Measurements from ENCODE around the gene CPSF6. TPM values are rescaled to one million over a fixed set of nuclear protein-coding genes. Genes with fewer than 3 reads are reported as not detected.

Gene CPSF6
- total RNA-seq, 1 experiment from 2014 or later, result 167 TPM

- H3K27me3 ChIP-seq (replicated peaks; ENCODE audit: insufficient read depth, low read depth, low read length, poor library complexity), result no peaks in the 10 kb centered on the region
- H3K27ac ChIP-seq (ENCODE audit: low read depth, low read length, poor library complexity, severe bottlenecking), result no peak overlapping the region
- H3K9me3 ChIP-seq (ENCODE audit: low read depth, low read length, poor library complexity, severe bottlenecking), result no peaks in the 10 kb centered on the region
- CTCF ChIA-PET, result no interaction called here
- no TSS peak for BruUV-seq (replicated peaks)
- POLR2A ChIA-PET (ENCODE audit: low non-redundant PET), result no interaction called here
- TF ChIP-seq EZH2 (IDR thresholded peaks at IDR 0.05; ENCODE audit: borderline replicate concordance, low read depth, low read length, poor library complexity, severe bottlenecking) (no peak), CTCF (conservative IDR thresholded peaks at IDR 0.05; ENCODE audit: low read depth, low read length) (no peak)
- peaks cover 29% of the 10 kb centered on the region for H3K4me1 ChIP-seq (ENCODE audit: insufficient read depth, low read length, poor library complexity, severe bottlenecking)
- intact Hi-C loops (cut with micrococcal nuclease; ENCODE audit: unreplicated experiment), result no loop called here
- peaks cover 3% of the 10 kb centered on the region for H3K36me3 ChIP-seq (ENCODE audit: insufficient read depth, low read length, poor library complexity, severe bottlenecking)
- DNase-seq (ENCODE audit: low spot score), result peak; percentile 25
- H3K4me3 ChIP-seq (ENCODE audit: low read depth, low read length, poor library complexity, severe bottlenecking), result peak overlapping the region; percentile 95
Measured at GRCh38 chr12:69241438-69242092, 2.2 kb downstream of the CPSF6 start.

GRCh38 chr12:69243099-69244084 lies 4.0 kb downstream of the CPSF6 start:
- Histone ChIP-seq H3K9me3 (ENCODE audit: low read depth, low read length, poor library complexity, severe bottlenecking) (no peaks in the 10 kb centered on the region), H3K4me1 (ENCODE audit: insufficient read depth, low read length, poor library complexity, severe bottlenecking) (peaks cover 38% of the 10 kb centered on the region), H3K27ac (ENCODE audit: low read depth, low read length, poor library complexity, severe bottlenecking) (no peak overlapping the region), H3K36me3 (ENCODE audit: insufficient read depth, low read length, poor library complexity, severe bottlenecking) (peaks cover 7% of the 10 kb centered on the region), H3K4me3 (ENCODE audit: low read depth, low read length, poor library complexity, severe bottlenecking) (no peak overlapping the region), H3K27me3 (replicated peaks; ENCODE audit: insufficient read depth, low read depth, low read length, poor library complexity) (no peaks in the 10 kb centered on the region)
- CTCF ChIA-PET, result no interaction called here
- no peak for DNase-seq (ENCODE audit: low spot score)
- TF ChIP-seq EZH2 (IDR thresholded peaks at IDR 0.05; ENCODE audit: borderline replicate concordance, low read depth, low read length, poor library complexity, severe bottlenecking) (no peak), CTCF (conservative IDR thresholded peaks at IDR 0.05; ENCODE audit: low read depth, low read length) (no peak)
- BruUV-seq (replicated peaks), result no TSS peak
- POLR2A ChIA-PET (ENCODE audit: low non-redundant PET), result no interaction called here
- intact Hi-C loops (cut with micrococcal nuclease; ENCODE audit: unreplicated experiment), result no loop called here

- CTCF ChIA-PET, result no interaction called here
- POLR2A ChIA-PET (ENCODE audit: low non-redundant PET), result no interaction called here
- Histone ChIP-seq H3K9me3 (ENCODE audit: low read depth, low read length, poor library complexity, severe bottlenecking) (no peaks in the 10 kb centered on the region), H3K27ac (ENCODE audit: low read depth, low read length, poor library complexity, severe bottlenecking) (no peak overlapping the region), H3K4me1 (ENCODE audit: insufficient read depth, low read length, poor library complexity, severe bottlenecking) (peaks cover 28% of the 10 kb centered on the region), H3K27me3 (replicated peaks; ENCODE audit: insufficient read depth, low read depth, low read length, poor library complexity) (no peaks in the 10 kb centered on the region), H3K4me3 (ENCODE audit: low read depth, low read length, poor library complexity, severe bottlenecking) (no peak overlapping the region), H3K36me3 (ENCODE audit: insufficient read depth, low read length, poor library complexity, severe bottlenecking) (peaks cover 7% of the 10 kb centered on the region)
- TF ChIP-seq CTCF (conservative IDR thresholded peaks at IDR 0.05; ENCODE audit: low read depth, low read length), result no peak
- no peak for TF ChIP-seq EZH2 (IDR thresholded peaks at IDR 0.05; ENCODE audit: borderline replicate concordance, low read depth, low read length, poor library complexity, severe bottlenecking)
- no peak for DNase-seq (ENCODE audit: low spot score)
- no TSS peak for BruUV-seq (replicated peaks)
- intact Hi-C loops (cut with micrococcal nuclease; ENCODE audit: unreplicated experiment), result no loop called here
Measured at GRCh38 chr12:69247268-69248018, 8.1 kb downstream of the CPSF6 start.
